BLaER1 treated with 17β-estradiol and CSF1 and Interleukin-3, amounts not matched to agents 10 nM and 100 nM (cell line): ENCODE results near the gene ADRA1B.

Source experiments
- H3K27ac ChIP-seq, 11 experiments: shearing (Covaris generic); formaldehyde crosslinking; 2 replicates each; pipeline ENCODE4 v1.8.1; 2022
- H3K27me3 ChIP-seq, 11 experiments: shearing (Covaris generic); formaldehyde crosslinking; 2 replicates each; pipeline ENCODE4 v1.8.1; 2022
- H3K36me3 ChIP-seq, 11 experiments: shearing (Covaris generic); formaldehyde crosslinking; 2 replicates each; pipeline ENCODE4 v1.8.1; 2022
- H3K4me1 ChIP-seq, 10 experiments: shearing (Covaris generic); formaldehyde crosslinking; 2 replicates each; pipeline ENCODE4 v1.8.1; 2022
- H3K4me2 ChIP-seq, 11 experiments: shearing (Covaris generic); formaldehyde crosslinking; 2 replicates each; pipeline ENCODE4 v1.8.1; 2022
- H3K4me3 ChIP-seq, 10 experiments: shearing (Covaris generic); formaldehyde crosslinking; 2 replicates each; pipeline ENCODE4 v1.8.1; 2022
- H3K9ac ChIP-seq, 11 experiments: shearing (Covaris generic); formaldehyde crosslinking; 2 replicates each; pipeline ENCODE4 v1.8.1; 2022
- H3K9me3 ChIP-seq, 11 experiments: shearing (Covaris generic); formaldehyde crosslinking; replicated peaks in 1 of 11; 2 replicates each; pipeline ENCODE4 v1.8.1; 2022
- H4K20me1 ChIP-seq, 11 experiments: shearing (Covaris generic); formaldehyde crosslinking; 2 replicates each; pipeline ENCODE4 v1.8.1; 2022
- Cebpa-rat ChIP-seq, 11 experiments: shearing (Covaris generic); IDR thresholded peaks; 2 replicates each; pipeline ENCODE4 v1.8.1; 2022

ADRA1B gene

GRCh38 chr5:159884917-159885620 lies 31.2 kb upstream of the ADRA1B start:
- peaks cover 0 to 3% (median 0%) of the 10 kb centered on the region in 11 experiments; a peak in 1 of 22 replicates for H3K27me3 ChIP-seq
- H3K4me3 ChIP-seq = no peak overlapping the region
- no peak for TF ChIP-seq Cebpa-rat (IDR thresholded peaks at IDR 0.05)
- H3K36me3 ChIP-seq = no peaks in the 10 kb centered on the region
- no peaks in the 10 kb centered on the region for H3K9me3 ChIP-seq
- no peak overlapping the region for H3K27ac ChIP-seq
- no peaks in the 10 kb centered on the region for H4K20me1 ChIP-seq
- no peak overlapping the region for H3K9ac ChIP-seq
- no peak overlapping the region for H3K4me2 ChIP-seq
- no peaks in the 10 kb centered on the region for H3K4me1 ChIP-seq

- no peak for TF ChIP-seq Cebpa-rat (IDR thresholded peaks at IDR 0.05)
- Histone ChIP-seq H4K20me1 (no peaks in the 10 kb centered on the region), H3K9me3 (no peaks in the 10 kb centered on the region)
These were observed 30.0 kb upstream of the ADRA1B start for GRCh38 chr5:159886296-159886695.

GRCh38 chr5:159887050-159887449 lies 29.2 kb upstream of the ADRA1B start:
- H3K9me3 ChIP-seq = no peaks in the 10 kb centered on the region
- no peak overlapping the region for H3K27ac ChIP-seq
- H3K4me2 ChIP-seq = no peak overlapping the region
- H3K4me3 ChIP-seq = no peak overlapping the region
- no peak for TF ChIP-seq Cebpa-rat (IDR thresholded peaks at IDR 0.05)
- H3K4me1 ChIP-seq = no peaks in the 10 kb centered on the region
- H3K36me3 ChIP-seq = no peaks in the 10 kb centered on the region
- H3K9ac ChIP-seq = no peak overlapping the region
- H4K20me1 ChIP-seq = no peaks in the 10 kb centered on the region
- peaks cover 0 to 3% (median 0%) of the 10 kb centered on the region in 11 experiments; a peak in 1 of 22 replicates for H3K27me3 ChIP-seq

More at GRCh38 chr5:159886296-159886695, 30.0 kb upstream of the ADRA1B start:
- Histone ChIP-seq H3K36me3 (no peaks in the 10 kb centered on the region), H3K27me3 (peaks cover 0 to 3% (median 0%) of the 10 kb centered on the region in 11 experiments; a peak in 1 of 22 replicates), H3K4me3 (no peak overlapping the region), H3K9ac (no peak overlapping the region), H3K4me2 (no peak overlapping the region), H3K4me1 (no peaks in the 10 kb centered on the region), H3K27ac (no peak overlapping the region)

- Histone ChIP-seq H3K4me3 (no peak overlapping the region), H3K27me3 (no peaks in the 10 kb centered on the region), H3K9me3 (no peaks in the 10 kb centered on the region), H3K36me3 (no peaks in the 10 kb centered on the region), H3K4me1 (no peaks in the 10 kb centered on the region), H4K20me1 (no peaks in the 10 kb centered on the region), H3K27ac (no peak overlapping the region), H3K9ac (no peak overlapping the region), H3K4me2 (no peak overlapping the region)
- no peak for TF ChIP-seq Cebpa-rat (IDR thresholded peaks at IDR 0.05)
These were observed 27.4 kb upstream of the ADRA1B start for GRCh38 chr5:159888860-159889259.

- no peak overlapping the region for H3K9ac ChIP-seq
- no peaks in the 10 kb centered on the region for H3K36me3 ChIP-seq
- H3K4me3 ChIP-seq = no peak overlapping the region
- H3K27me3 ChIP-seq = no peaks in the 10 kb centered on the region
- H3K9me3 ChIP-seq = no peaks in the 10 kb centered on the region
- no peak overlapping the region for H3K27ac ChIP-seq
- no peaks in the 10 kb centered on the region for H3K4me1 ChIP-seq
- TF ChIP-seq Cebpa-rat (IDR thresholded peaks at IDR 0.05) = no peak
- no peaks in the 10 kb centered on the region for H4K20me1 ChIP-seq
- no peak overlapping the region for H3K4me2 ChIP-seq
These were observed 26.1 kb upstream of the ADRA1B start for GRCh38 chr5:159890141-159890540.

- Histone ChIP-seq H3K9ac (no peak overlapping the region), H3K27ac (no peak overlapping the region), H3K4me2 (no peak overlapping the region), H3K4me3 (no peak overlapping the region), H4K20me1 (no peaks in the 10 kb centered on the region), H3K9me3 (no peaks in the 10 kb centered on the region), H3K27me3 (no peaks in the 10 kb centered on the region), H3K36me3 (no peaks in the 10 kb centered on the region), H3K4me1 (no peaks in the 10 kb centered on the region)
- TF ChIP-seq Cebpa-rat (IDR thresholded peaks at IDR 0.05) = no peak
These were observed 24.9 kb upstream of the ADRA1B start for GRCh38 chr5:159891371-159891770.

GRCh38 chr5:159893040-159893695 lies 23.1 kb upstream of the ADRA1B start:
- no peak overlapping the region for H3K9ac ChIP-seq
- no peak overlapping the region for H3K4me3 ChIP-seq
- no peaks in the 10 kb centered on the region for H4K20me1 ChIP-seq
- H3K9me3 ChIP-seq = no peaks in the 10 kb centered on the region
- H3K36me3 ChIP-seq = no peaks in the 10 kb centered on the region
- TF ChIP-seq Cebpa-rat (IDR thresholded peaks at IDR 0.05) = no peak
- no peaks in the 10 kb centered on the region for H3K27me3 ChIP-seq
- H3K4me1 ChIP-seq = no peaks in the 10 kb centered on the region
- no peak overlapping the region for H3K4me2 ChIP-seq
- H3K27ac ChIP-seq = no peak overlapping the region

- Histone ChIP-seq H3K4me1 (no peaks in the 10 kb centered on the region), H3K4me2 (no peak overlapping the region), H4K20me1 (no peaks in the 10 kb centered on the region), H3K4me3 (no peak overlapping the region), H3K9me3 (no peaks in the 10 kb centered on the region), H3K27me3 (no peaks in the 10 kb centered on the region), H3K9ac (no peak overlapping the region), H3K36me3 (no peaks in the 10 kb centered on the region), H3K27ac (no peak overlapping the region)
- TF ChIP-seq Cebpa-rat (IDR thresholded peaks at IDR 0.05) = no peak
These were observed 22.0 kb upstream of the ADRA1B start for GRCh38 chr5:159894149-159894720.

- Histone ChIP-seq H3K27ac (no peak overlapping the region), H3K4me1 (peaks cover 0 to 14% (median 7%) of the 10 kb centered on the region in 10 experiments; a peak in 11 of 20 replicates), H3K36me3 (no peaks in the 10 kb centered on the region), H3K27me3 (no peaks in the 10 kb centered on the region), H4K20me1 (no peaks in the 10 kb centered on the region), H3K4me3 (no peak overlapping the region), H3K4me2 (no peak overlapping the region), H3K9me3 (no peaks in the 10 kb centered on the region), H3K9ac (no peak overlapping the region)
- TF ChIP-seq Cebpa-rat (IDR thresholded peaks at IDR 0.05) = no peak
These were observed 18.4 kb upstream of the ADRA1B start for GRCh38 chr5:159897786-159898393.
